HG03571 (cell line): ENCODE data around the gene PLEKHS1.

Source experiments
- ATAC-seq: cut with Tn5 transposase; IDR thresholded peaks from one replicate; pipeline ENCODE4 v1.9.1; 2021; ENCODE audit not compliant: unreplicated experiment

Gene PLEKHS1

GRCh38 chr10:113751181-113751732 is at the start of gene PLEKHS1:
TSS of gene PLEKHS1 (plus strand) at chr10:113751682. CDS start at chr10:113755278, 3,596 bp downstream.
- no peak for ATAC-seq

- no peak for ATAC-seq
These were observed 46.7 kb upstream of the PLEKHS1 start for GRCh38 chr10:113704637-113705343.

- no peak for ATAC-seq
These were observed 46.2 kb upstream of the PLEKHS1 start for GRCh38 chr10:113705344-113705652.

GRCh38 chr10:113706623-113707022 is 44.9 kb upstream of the PLEKHS1 start:
- no peak for ATAC-seq

- ATAC-seq, result no peak
These were observed 42.8 kb upstream of the PLEKHS1 start for GRCh38 chr10:113708640-113709039.

- no peak for ATAC-seq
These were observed 42.2 kb upstream of the PLEKHS1 start for GRCh38 chr10:113709221-113709838.

GRCh38 chr10:113711142-113711541 is 40.3 kb upstream of the PLEKHS1 start:
- ATAC-seq, result no peak

- ATAC-seq, result no peak
These were observed 39.5 kb upstream of the PLEKHS1 start for GRCh38 chr10:113712024-113712423.

- no peak for ATAC-seq
These were observed 38.5 kb upstream of the PLEKHS1 start for GRCh38 chr10:113712755-113713639.

- no peak for ATAC-seq
These were observed 37.9 kb upstream of the PLEKHS1 start for GRCh38 chr10:113713640-113713982.

- ATAC-seq, result no peak
These were observed 35.2 kb upstream of the PLEKHS1 start for GRCh38 chr10:113716109-113716910.

GRCh38 chr10:113718969-113719822 is 32.3 kb upstream of the PLEKHS1 start:
- ATAC-seq, result no peak

GRCh38 chr10:113720386-113720785 is 31.1 kb upstream of the PLEKHS1 start:
- ATAC-seq, result no peak

GRCh38 chr10:113732160-113732881 is 19.2 kb upstream of the PLEKHS1 start:
- ATAC-seq, result no peak

- no peak for ATAC-seq
These were observed 18.5 kb upstream of the PLEKHS1 start for GRCh38 chr10:113732966-113733365.

GRCh38 chr10:113733635-113734034 is 17.8 kb upstream of the PLEKHS1 start:
- ATAC-seq, result no peak

GRCh38 chr10:113735913-113736312 is 15.6 kb upstream of the PLEKHS1 start:
- no peak for ATAC-seq

- ATAC-seq, result no peak
These were observed 14.9 kb upstream of the PLEKHS1 start for GRCh38 chr10:113736576-113736975.

GRCh38 chr10:113739031-113739430 is 12.5 kb upstream of the PLEKHS1 start:
- ATAC-seq, result no peak
